HCEC 1CT (cell line): ENCODE results near the gene FAM237A.

Experiments used
- DNase-seq: peaks from one replicate; pipeline ENCODE4 v3.0.0-alpha.2; 2017

FAM237A gene

DNA sequence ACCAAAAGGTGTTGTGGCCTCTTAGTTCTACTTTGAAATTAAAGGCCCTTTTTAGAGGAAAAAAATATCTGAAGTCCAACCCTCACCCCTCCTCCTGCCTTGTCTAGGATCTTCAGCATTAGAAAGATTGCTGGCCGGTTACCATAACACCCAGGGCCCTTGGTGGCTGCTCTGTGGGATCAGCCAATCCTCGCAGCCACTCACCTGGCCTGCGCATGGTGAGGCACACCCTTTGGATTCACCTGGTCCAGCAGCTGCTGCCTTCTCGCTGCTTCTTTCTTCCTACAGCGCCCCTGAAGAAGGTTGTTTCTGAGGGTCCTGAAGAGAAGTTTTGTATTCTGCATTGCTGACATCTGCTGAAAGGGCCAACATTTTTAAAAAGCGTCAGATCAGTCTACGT lies 50.7 kb downstream of the FAM237A start:
- no peak for DNase-seq

DNA sequence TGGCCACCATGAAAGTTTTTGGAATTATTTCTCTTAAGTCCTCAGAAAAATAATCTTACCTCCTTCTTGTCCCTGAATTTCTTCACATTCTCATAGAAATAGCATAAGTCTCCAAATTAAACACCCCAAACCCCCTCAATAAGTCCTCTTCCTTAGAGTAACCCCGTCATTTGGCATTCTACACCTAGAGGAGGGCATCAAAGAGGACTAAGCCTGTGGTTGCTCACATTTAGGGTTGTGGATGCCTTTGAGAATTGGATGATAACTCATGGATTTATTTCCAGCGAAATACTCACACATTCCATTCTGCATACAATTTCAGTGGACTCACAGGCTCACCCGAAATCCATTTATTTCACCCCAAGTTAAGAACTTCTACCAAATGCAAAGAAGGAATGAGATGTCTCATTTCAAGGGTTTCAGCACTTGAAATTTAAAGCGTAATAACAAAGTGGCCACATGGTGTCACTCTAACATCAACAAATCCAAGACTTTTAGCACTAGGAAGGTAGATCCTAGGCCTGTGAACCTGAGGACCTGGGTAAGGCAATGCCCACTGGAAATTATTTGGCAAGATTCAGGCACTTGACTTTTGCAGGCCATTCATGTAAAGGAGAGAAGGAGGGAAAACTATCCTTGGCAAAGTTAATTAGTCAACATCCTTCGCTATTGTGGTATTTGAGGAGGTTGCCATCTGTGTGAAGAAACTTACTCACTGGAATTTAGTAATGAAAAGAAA lies 51.3 kb downstream of the FAM237A start:
- peak; percentile 47 for DNase-seq

DNA sequence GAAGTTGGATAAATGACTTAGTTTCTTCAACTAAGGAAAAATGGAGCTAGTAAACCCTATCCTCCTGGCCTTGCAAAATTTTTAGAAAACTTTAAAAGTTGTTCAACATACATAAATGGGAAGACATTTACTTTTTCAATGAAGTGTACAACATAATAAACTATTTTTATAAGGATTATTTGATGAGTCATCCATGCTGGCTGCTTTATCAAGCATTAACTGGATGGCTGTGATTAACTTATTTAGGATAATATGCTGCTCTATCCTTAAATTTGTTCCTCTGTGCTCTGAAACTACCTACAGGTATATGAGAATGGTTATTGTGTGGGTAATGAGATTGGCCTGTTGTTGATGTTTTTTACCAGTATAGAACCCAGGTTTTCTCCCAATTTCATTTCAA lies 54.6 kb downstream of the FAM237A start:
- no peak for DNase-seq

DNA sequence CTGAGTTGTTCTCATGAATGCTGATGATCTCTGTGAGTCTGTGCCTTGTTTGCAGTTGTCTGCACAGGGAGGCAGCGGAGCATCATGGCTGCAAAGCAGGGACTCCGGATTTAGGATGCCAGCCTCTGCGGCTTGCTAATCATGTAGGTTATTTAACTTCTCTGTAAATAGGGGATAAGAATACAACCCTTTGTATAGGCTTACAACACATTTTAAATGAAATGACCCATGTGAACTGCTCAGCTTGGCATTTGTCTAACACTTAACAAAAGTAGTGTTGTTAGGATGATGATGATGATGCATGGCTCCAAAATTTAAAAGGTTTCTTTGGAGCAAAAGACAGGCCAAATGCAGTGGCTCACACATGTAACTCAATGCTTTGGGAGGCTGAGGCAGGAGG lies 56.5 kb downstream of the FAM237A start:
- DNase-seq = no peak
